Adrenal gland (tissue), 5 donors: ENCODE results near the gene ANXA4.

ENCODE experiments used
- CTCF ChIP-seq, 6 experiments: fragments of 450-650 bp in 4 of 6; fragments of 200-600 bp in 2 of 6; sonication (generic) in 1 of 6; IDR thresholded peaks; 1 replicate in 5 of 6; 2 replicates in 1 of 6; pipeline versions ENCODE4 v1.5.1 to v1.8.0; 2016 to 2021; ENCODE audit warnings: antibody characterized with exemption in 6 of 6, mild to moderate bottlenecking in 2 of 6, moderate library complexity in 1 of 6
- POLR2A ChIP-seq, 2 donors: fragments of 450-650 bp; IDR thresholded peaks; one replicate each; pipeline ENCODE4 v1.6.1; 2017; ENCODE audit warnings: antibody characterized with exemption in 2 of 2, mild to moderate bottlenecking in 2 of 2, moderate library complexity in 1 of 2
- donor health status: DM: no; HTN: no; CAD: no.

GRCh38 chr2:69770747-69771146, 28.8 kb downstream of the ANXA4 start:
- TF ChIP-seq CTCF (IDR thresholded peaks at IDR 0.05) = no peak
- no peak for TF ChIP-seq POLR2A (IDR thresholded peaks at IDR 0.05)
